Gastroesophageal sphincter (tissue), 4 donors: Measurements from ENCODE around the gene FYB1. TPM values are rescaled to one million over a fixed set of nuclear protein-coding genes. Genes with fewer than 3 reads are reported as not detected.

ENCODE experiments used
- ATAC-seq: fragments of 150-250 bp; one replicate; pipeline ENCODE4 v1.9.1; 2016; ENCODE audit warnings: mild to moderate bottlenecking, moderate library complexity
- H3K27ac ChIP-seq, 4 donors: fragments of 200-600 bp; sonication (generic) in 3 of 4; 1 replicate in 3 of 4; 2 replicates in 1 of 4; pipeline ENCODE4 v1.5.1; 2016 to 2019
- H3K27me3 ChIP-seq: fragments of 200-600 bp; sonication (generic); one replicate; pipeline ENCODE4 v1.5.1; 2019
- H3K36me3 ChIP-seq, 2 donors: fragments of 200-600 bp; sonication (generic); one replicate each; pipeline ENCODE4 v1.5.1; 2019; ENCODE audit warnings: control low read depth in 1 of 2
- H3K4me1 ChIP-seq, 3 donors: fragments of 200-600 bp; sonication (generic); 1 replicate in 2 of 3; 2 replicates in 1 of 3; pipeline ENCODE4 v1.5.1; 2016 to 2019; ENCODE audit warnings: control low read depth in 2 of 3
- H3K4me3 ChIP-seq, 2 donors: fragments of 200-600 bp; sonication (generic); one replicate each; pipeline ENCODE4 v1.5.1; 2019; ENCODE audit warnings: mild to moderate bottlenecking in 1 of 2, moderate library complexity in 1 of 2
- H3K9me3 ChIP-seq, 3 donors: fragments of 200-600 bp; sonication (generic); one replicate each; pipeline ENCODE4 v1.5.1; 2017 to 2019; ENCODE audit warnings: control low read depth in 2 of 3
- EP300 ChIP-seq: sonication (generic); formaldehyde crosslinking; IDR thresholded peaks from one replicate; pipeline ENCODE4 v1.6.1; 2017; ENCODE audit warnings: antibody characterized with exemption, mild to moderate bottlenecking
- POLR2A ChIP-seq, 2 donors: fragments of 450-650 bp; IDR thresholded peaks; one replicate each; pipeline ENCODE4 v1.6.1; 2017; ENCODE audit warnings: antibody characterized with exemption in 2 of 2, mild to moderate bottlenecking in 2 of 2, moderate library complexity in 1 of 2
- POLR2AphosphoS5 ChIP-seq: sonication (generic); formaldehyde crosslinking; IDR thresholded peaks from one replicate; pipeline ENCODE4 v1.6.1; 2017; ENCODE audit warnings: antibody characterized with exemption
- WGBS, 2 donors: methylation state at CpG; one replicate each; pipeline ENCODE4 v1.1.5; 2018; ENCODE audit warnings: low coverage in 1 of 2; 5-methylcytosine and 5-hydroxymethylcytosine counted together
- total RNA-seq, 4 donors: library from RNA; depleted of rRNA; stranded (reverse); fragments of >200 nt; gene quantifications; one replicate each; pipeline ENCODE4 v1.1.0, GENCODE V29; 2016
- TF ChIP-seq, protein P1 (sequence below), 4 experiments: fragments of 200-600 bp in 2 of 4; fragments of 450-650 bp in 2 of 4; sonication (generic) in 1 of 4; IDR thresholded peaks; one replicate each; pipeline ENCODE4 v1.5.1; 2017 to 2019; ENCODE audit warnings: antibody characterized with exemption in 4 of 4, mild to moderate bottlenecking in 2 of 4, moderate library complexity in 2 of 4

The FYB1 gene
- total RNA-seq, 4 donors from 2014 or later, result 2.5 to 9.3 (median 5.9) TPM

DNA sequence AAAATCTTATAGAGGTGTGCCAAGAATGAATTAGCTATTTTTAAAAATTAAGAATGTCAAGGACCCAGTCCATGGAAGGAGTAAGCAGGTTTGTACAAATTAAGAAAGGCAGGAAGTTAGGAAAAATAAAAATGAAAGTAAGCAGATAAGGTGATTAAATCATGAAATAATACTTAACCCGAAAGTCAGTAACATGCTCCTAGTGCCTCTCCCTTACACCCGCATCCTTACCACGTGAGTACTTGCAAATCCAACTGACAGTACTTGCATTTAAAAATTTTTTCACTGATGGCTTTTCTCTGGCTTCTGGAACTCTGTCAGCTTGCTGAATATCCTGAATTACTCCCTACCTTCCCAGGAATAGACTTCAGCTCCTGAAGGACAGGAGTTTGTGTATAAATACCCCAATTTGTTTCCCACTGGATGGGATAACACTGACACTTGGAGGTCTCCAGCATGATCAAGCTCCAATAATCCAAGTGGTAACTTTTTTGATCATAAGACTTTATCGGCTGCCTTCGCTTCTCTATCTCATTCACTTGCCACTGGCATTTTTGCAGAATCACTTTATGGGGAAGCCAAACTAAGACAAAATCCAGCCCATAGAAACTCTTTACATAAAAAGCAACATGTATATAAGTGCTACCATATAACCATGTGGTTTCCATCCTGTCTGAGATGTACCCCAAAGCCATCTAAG, 103.6 kb downstream of the FYB1 start:
- Histone ChIP-seq H3K27ac (no peak overlapping the region), H3K27me3 (no peaks in the 10 kb centered on the region), H3K36me3 (no peaks in the 10 kb centered on the region), H3K9me3 (no peaks in the 10 kb centered on the region), H3K4me1 (no peaks in the 10 kb centered on the region), H3K4me3 (no peak overlapping the region)
- TF ChIP-seq POLR2AphosphoS5 (no peak), EP300 (no peak), POLR2A (IDR thresholded peaks at IDR 0.05) (no peak)
- TF ChIP-seq, protein P1, sequence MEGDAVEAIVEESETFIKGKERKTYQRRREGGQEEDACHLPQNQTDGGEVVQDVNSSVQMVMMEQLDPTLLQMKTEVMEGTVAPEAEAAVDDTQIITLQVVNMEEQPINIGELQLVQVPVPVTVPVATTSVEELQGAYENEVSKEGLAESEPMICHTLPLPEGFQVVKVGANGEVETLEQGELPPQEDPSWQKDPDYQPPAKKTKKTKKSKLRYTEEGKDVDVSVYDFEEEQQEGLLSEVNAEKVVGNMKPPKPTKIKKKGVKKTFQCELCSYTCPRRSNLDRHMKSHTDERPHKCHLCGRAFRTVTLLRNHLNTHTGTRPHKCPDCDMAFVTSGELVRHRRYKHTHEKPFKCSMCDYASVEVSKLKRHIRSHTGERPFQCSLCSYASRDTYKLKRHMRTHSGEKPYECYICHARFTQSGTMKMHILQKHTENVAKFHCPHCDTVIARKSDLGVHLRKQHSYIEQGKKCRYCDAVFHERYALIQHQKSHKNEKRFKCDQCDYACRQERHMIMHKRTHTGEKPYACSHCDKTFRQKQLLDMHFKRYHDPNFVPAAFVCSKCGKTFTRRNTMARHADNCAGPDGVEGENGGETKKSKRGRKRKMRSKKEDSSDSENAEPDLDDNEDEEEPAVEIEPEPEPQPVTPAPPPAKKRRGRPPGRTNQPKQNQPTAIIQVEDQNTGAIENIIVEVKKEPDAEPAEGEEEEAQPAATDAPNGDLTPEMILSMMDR (IDR thresholded peaks at IDR 0.05), result no peak
- 36 to 66% methylated on average over 3 to 4 of the region's 5 CpGs for WGBS, 2 donors
- no peak for ATAC-seq

DNA sequence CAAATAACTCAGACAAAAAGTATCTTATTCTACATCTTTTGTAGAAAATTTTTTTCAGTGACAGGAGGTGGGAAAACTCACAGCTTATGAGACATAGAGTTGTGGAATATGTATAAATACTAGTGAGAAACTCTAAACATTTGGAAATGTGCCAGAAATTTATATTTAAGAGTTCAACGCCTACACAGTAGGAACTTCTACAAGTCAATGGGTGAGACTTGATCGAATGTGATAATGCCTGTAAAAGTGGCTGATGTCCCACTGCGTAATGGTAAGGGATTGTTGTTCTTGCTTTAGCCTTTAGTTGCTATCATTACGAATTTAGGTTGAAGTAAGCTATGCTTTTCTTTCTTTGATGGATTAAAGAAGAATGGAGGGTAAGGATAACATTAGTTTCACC, 105.2 kb downstream of the FYB1 start:
- no peak for ATAC-seq
- no peak overlapping the region for H3K27ac ChIP-seq
- WGBS, 2 donors, result 81 to 86% methylated on average over 4 of the region's 4 CpGs
- H3K36me3 ChIP-seq, result no peaks in the 10 kb centered on the region
- H3K9me3 ChIP-seq, result no peaks in the 10 kb centered on the region
- no peaks in the 10 kb centered on the region for H3K4me1 ChIP-seq
- no peak overlapping the region for H3K4me3 ChIP-seq
- no peaks in the 10 kb centered on the region for H3K27me3 ChIP-seq
- TF ChIP-seq POLR2A (IDR thresholded peaks at IDR 0.05) (no peak), EP300 (no peak), POLR2AphosphoS5 (no peak)
- TF ChIP-seq, protein P1 (IDR thresholded peaks at IDR 0.05), result no peak

- no peaks in the 10 kb centered on the region for H3K36me3 ChIP-seq
- no peak for TF ChIP-seq EP300
- no peak for TF ChIP-seq POLR2AphosphoS5
- no peak for TF ChIP-seq POLR2A (IDR thresholded peaks at IDR 0.05)
- TF ChIP-seq, protein P1 (IDR thresholded peaks at IDR 0.05), result no peak
- H3K9me3 ChIP-seq, result no peaks in the 10 kb centered on the region
- no peaks in the 10 kb centered on the region for H3K4me1 ChIP-seq
- no peaks in the 10 kb centered on the region for H3K27me3 ChIP-seq
- 67 to 82% methylated on average over 4 of the region's 4 CpGs for WGBS, 2 donors
- ATAC-seq, result no peak
- H3K27ac ChIP-seq, result no peak overlapping the region
- H3K4me3 ChIP-seq, result no peak overlapping the region
Measured at GRCh38 chr5:39113354-39113953, 105.9 kb downstream of the FYB1 start.

DNA sequence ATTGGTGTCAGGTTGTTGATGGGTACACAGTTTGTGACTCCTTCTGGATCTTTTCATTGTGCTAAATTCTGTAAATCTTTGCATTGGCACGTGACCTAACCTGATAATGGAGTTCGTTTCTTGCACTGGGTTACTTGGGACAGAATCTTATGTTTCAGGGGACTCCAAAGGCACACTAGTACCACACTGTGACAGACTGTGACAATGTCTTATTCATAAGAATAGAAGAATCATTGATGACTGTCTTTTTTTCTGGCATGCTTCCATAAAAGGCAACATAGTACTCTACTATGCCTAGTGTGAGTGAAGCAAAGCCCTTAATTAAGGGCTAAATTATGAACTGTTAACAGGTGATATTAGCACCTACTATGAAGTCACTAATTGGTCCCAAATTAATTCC, 109.8 kb downstream of the FYB1 start:
- H3K4me1 ChIP-seq, result no peaks in the 10 kb centered on the region
- H3K27me3 ChIP-seq, result no peaks in the 10 kb centered on the region

More for the DNA sequence above, 109.8 kb downstream of the FYB1 start:
- WGBS, 2 donors, result 82 to 94% methylated on average over 2 of the region's 2 CpGs
- H3K4me3 ChIP-seq, result no peak overlapping the region
- TF ChIP-seq POLR2A (IDR thresholded peaks at IDR 0.05) (no peak), EP300 (no peak), POLR2AphosphoS5 (no peak)
- TF ChIP-seq, protein P1 (IDR thresholded peaks at IDR 0.05), result no peak
- H3K36me3 ChIP-seq, result no peaks in the 10 kb centered on the region
- no peak for ATAC-seq
- no peaks in the 10 kb centered on the region for H3K9me3 ChIP-seq
- H3K27ac ChIP-seq, result no peak overlapping the region
